CD4-positive, alpha-beta T cell (primary cell): ENCODE data around the gene ACTN4. TPM values are rescaled to one million over a fixed set of nuclear protein-coding genes. Genes with fewer than 3 reads are reported as not detected.

ENCODE experiments used
- ATAC-seq: fragments of 200-7000 bp; cut with Tn5 transposase; one replicate; pipeline ENCODE4 v1.10.0; 2022; ENCODE audit warnings: mild to moderate bottlenecking; ENCODE audit not compliant: poor library complexity
- CTCF ChIA-PET: fragments of 350-600 bp; sonication (Branson Sonifier 250); formaldehyde crosslinking; loops from one replicate; lab custom pipeline; 2021; ENCODE audit warnings: antibody characterized with exemption, inconsistent platforms; lab: Charles Lee
- POLR2A ChIA-PET: fragments of 350-600 bp; sonication (Branson Sonifier 250); formaldehyde crosslinking; loops from one replicate; lab custom pipeline; 2021; ENCODE audit warnings: antibody characterized with exemption, inconsistent platforms; lab: Charles Lee
- DNase-seq, 14 experiments: peaks; one replicate each; pipeline ENCODE4 v3.0.0-alpha.2; 2013 to 2020; ENCODE audit warnings: mixed read lengths in 2 of 14
- H3K27ac ChIP-seq, 2 donors: one replicate each; pipeline versions ENCODE4 v1.5.1 to v1.7.0; 2013; ENCODE audit warnings: low read length in 2 of 2, low read depth in 1 of 2, mild to moderate bottlenecking in 1 of 2
- H3K27me3 ChIP-seq, 2 experiments: 1 replicate in 1 of 2; 2 replicates in 1 of 2; pipeline versions ENCODE4 v1.6.1 to v1.7.0; 2013; ENCODE audit warnings: low read length in 2 of 2, control low read depth in 1 of 2, mild to moderate bottlenecking in 1 of 2, moderate library complexity in 1 of 2; ENCODE audit not compliant: insufficient read depth in 2 of 2, control insufficient read depth in 1 of 2
- H3K36me3 ChIP-seq: one replicate; pipeline ENCODE4 v1.6.1; 2013; ENCODE audit warnings: low read length, control low read depth; ENCODE audit not compliant: insufficient read depth
- H3K4me1 ChIP-seq: one replicate; pipeline ENCODE4 v1.6.1; 2013; ENCODE audit warnings: low read length, control low read depth; ENCODE audit not compliant: insufficient read depth
- H3K4me3 ChIP-seq: one replicate; pipeline ENCODE4 v1.5.1; 2013; ENCODE audit warnings: mild to moderate bottlenecking, low read length, moderate library complexity
- H3K9me3 ChIP-seq, 2 experiments: 1 replicate in 1 of 2; 2 replicates in 1 of 2; pipeline versions ENCODE4 v1.6.1 to v1.7.0; 2013; ENCODE audit warnings: low read length in 2 of 2, mild to moderate bottlenecking in 2 of 2, control low read depth in 1 of 2, moderate library complexity in 1 of 2; ENCODE audit not compliant: control insufficient read depth in 1 of 2, insufficient read depth in 1 of 2
- H3K27ac Mint-ChIP-seq: one replicate; pipeline ENCODE4 v1.8.0; 2020; ENCODE audit warnings: mixed read lengths
- H3K27me3 Mint-ChIP-seq: one replicate; pipeline ENCODE4 v1.8.0; 2021; ENCODE audit warnings: mixed read lengths
- H3K36me3 Mint-ChIP-seq: one replicate; pipeline ENCODE4 v1.8.0; 2021; ENCODE audit warnings: low read depth, mixed read lengths
- H3K4me1 Mint-ChIP-seq: one replicate; pipeline ENCODE4 v1.8.0; 2021; ENCODE audit warnings: low read depth, mixed read lengths
- H3K4me3 Mint-ChIP-seq: one replicate; pipeline ENCODE4 v1.8.0; 2020; ENCODE audit warnings: mild to moderate bottlenecking, mixed read lengths
- H3K9me3 Mint-ChIP-seq: one replicate; pipeline ENCODE4 v1.8.0; 2020; ENCODE audit warnings: mixed read lengths
- intact Hi-C, 2 experiments: fragments of 100-400 bp; cut with DNase I in 1 of 2; cut with micrococcal nuclease in 1 of 2; formaldehyde crosslinking; loops; one replicate each; pipeline versions ENCODE4 v1.15.1 to v1.9.0; 2023 to 2025; cut with DNase I, micrococcal nuclease
- total RNA-seq, 174 experiments: library from RNA in 2 of 174; stranded (reverse) in 2 of 174; gene quantifications; one replicate each; pipeline ENCODE4 v1.2.3 and lab custom pipeline; 2021 to 2026
- TF ChIP-seq, protein P1 (sequence below): fragments of 200-600 bp; IDR thresholded peaks from one replicate; pipeline ENCODE4 v1.8.0; 2022; ENCODE audit warnings: antibody characterized with exemption, mild to moderate bottlenecking

The ACTN4 gene
- total RNA-seq, 2 experiments from 2014 or later = 70.3 to 84.0 TPM

DNA sequence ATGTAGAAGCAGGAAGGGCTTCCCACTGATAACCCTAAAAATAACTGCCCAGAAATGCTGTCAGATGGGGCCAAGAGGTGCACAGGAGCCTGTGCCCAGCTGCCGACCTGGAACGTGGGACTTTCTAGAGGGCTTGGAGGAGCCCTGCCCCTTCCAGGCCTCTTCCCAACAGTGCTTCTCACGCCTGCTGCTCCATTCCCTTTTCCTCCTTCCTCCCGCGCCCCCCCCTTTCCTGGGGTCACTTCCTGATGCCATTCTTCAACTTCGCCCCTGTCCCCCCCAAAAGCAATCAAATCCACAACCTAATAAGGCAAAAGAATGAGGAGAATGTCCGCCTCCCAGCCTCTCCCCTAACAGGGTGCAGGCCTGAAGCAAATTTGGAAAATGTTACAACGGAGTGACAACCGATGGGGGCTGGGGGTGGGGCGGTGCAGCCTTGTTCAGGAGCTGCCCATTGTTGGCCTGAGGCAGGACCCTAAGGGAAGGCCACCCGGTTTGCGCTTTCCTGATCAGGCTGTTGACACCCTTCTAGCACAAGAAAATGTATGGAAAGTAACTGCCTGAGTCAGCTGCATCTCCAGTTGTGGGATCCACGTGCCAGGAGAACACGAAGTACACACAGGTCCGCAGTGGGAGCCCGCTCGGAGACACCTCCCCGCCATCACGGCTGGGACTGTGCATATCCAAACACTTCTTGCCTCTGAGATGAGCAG is 18.7 kb downstream of the ACTN4 start:
- DNase-seq = no peak
- H3K27me3 Mint-ChIP-seq = peaks cover 32% of the 10 kb centered on the region
- TF ChIP-seq, protein P1, sequence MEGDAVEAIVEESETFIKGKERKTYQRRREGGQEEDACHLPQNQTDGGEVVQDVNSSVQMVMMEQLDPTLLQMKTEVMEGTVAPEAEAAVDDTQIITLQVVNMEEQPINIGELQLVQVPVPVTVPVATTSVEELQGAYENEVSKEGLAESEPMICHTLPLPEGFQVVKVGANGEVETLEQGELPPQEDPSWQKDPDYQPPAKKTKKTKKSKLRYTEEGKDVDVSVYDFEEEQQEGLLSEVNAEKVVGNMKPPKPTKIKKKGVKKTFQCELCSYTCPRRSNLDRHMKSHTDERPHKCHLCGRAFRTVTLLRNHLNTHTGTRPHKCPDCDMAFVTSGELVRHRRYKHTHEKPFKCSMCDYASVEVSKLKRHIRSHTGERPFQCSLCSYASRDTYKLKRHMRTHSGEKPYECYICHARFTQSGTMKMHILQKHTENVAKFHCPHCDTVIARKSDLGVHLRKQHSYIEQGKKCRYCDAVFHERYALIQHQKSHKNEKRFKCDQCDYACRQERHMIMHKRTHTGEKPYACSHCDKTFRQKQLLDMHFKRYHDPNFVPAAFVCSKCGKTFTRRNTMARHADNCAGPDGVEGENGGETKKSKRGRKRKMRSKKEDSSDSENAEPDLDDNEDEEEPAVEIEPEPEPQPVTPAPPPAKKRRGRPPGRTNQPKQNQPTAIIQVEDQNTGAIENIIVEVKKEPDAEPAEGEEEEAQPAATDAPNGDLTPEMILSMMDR = no peak
- no peaks in the 10 kb centered on the region for H3K9me3 Mint-ChIP-seq
- Histone ChIP-seq H3K4me1 (peaks cover 89% of the 10 kb centered on the region), H3K27me3 (peaks cover 0 to 3% of the 10 kb centered on the region in 2 experiments), H3K36me3 (peaks cover 4% of the 10 kb centered on the region), H3K27ac (peak overlapping the region in 1 of 2 donors; percentile 2), H3K4me3 (no peak overlapping the region), H3K9me3 (no peaks in the 10 kb centered on the region)
- peaks cover 76% of the 10 kb centered on the region for H3K4me1 Mint-ChIP-seq
- POLR2A ChIA-PET = interaction anchor here (0.5 to 2.9 kb wide), 2 partner anchors 10 to 20 kb away, joined by 3 to 11 read pairs; no protein-coding TSS in a partner anchor
- H3K36me3 Mint-ChIP-seq = no peaks in the 10 kb centered on the region
- no peak overlapping the region for H3K27ac Mint-ChIP-seq
- no peak overlapping the region for H3K4me3 Mint-ChIP-seq
- no peak for ATAC-seq
- intact Hi-C loops = no loop called here
- CTCF ChIA-PET = interaction anchor here (1.0 kb wide), 1 partner anchor 104 kb away, joined by 3 read pairs; no protein-coding TSS in a partner anchor

DNA sequence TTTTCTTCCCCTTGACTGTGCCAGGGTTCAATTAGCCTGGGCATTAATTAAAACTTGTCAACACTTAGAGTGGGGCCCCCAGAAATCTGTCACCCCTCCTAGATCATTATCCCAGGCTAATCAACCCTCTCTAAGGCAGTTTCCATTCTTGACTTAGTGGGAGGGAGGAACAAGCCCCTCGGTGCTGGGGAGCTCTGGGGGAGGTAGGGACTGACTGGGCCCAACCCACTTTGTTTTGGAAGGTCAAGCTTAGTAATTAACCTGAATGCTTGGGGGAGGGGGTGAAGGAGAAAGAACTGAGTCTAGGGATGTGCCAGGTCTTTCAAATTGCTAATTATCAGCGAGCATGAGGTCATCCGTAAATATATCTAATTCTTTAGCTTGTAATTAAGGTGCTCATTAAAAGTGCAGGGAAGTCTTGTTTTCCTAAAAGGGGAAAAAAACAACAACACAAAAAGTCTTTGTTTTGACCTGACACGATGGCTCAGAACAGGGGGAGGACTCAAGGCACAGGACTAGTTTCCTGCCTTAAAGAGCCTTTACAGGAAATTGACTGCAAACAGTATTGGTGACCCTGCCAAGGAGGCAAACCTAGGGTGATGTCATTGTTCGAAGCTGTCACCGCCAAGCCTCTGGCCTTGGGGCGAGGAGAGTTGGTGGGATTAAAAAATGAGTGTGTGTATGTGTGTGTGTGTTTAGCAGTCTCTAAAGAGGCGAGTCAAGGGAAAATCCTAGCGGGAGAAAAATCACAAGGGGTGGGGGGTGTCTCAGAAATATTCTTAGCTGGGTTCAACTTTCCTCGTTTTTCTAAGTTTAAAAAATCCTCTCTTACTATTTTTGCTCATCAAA is 19.4 kb downstream of the ACTN4 start:
- TF ChIP-seq, protein P1 = no peak
- intact Hi-C loops = no loop called here

DNA sequence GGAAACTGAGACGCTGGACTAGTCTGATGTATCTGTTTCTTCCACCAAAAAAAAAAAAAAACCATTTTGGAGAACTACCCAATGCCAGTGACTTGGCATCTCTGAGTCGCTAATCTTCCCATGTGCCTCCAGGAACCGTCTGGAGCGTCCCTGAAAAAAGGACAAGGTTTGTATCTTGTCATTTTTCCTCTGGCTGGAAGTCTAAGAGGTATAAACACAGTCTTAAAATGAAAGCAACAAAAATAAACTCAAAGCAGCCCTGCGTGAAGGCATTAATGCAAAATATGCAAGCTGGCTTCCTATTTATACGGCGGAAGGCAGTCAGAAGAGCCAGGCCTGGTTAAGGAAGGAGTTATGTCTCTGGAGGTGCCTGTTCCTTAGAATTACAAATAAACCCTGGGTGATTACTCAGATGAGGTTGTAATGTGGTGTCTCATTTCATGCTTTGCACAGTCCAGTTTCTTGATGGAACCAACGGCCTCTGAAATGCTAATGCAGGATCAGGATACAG is 20.3 kb downstream of the ACTN4 start:
- no peak overlapping the region for H3K4me3 ChIP-seq
- no peak for ATAC-seq
- H3K4me3 Mint-ChIP-seq = no peak overlapping the region
- H3K36me3 ChIP-seq = no peaks in the 10 kb centered on the region
- H3K9me3 ChIP-seq = no peaks in the 10 kb centered on the region
- peaks cover 0 to 3% of the 10 kb centered on the region in 2 experiments for H3K27me3 ChIP-seq
- no peak overlapping the region for H3K27ac Mint-ChIP-seq
- H3K27ac ChIP-seq = peak overlapping the region in 1 of 2 donors; percentile 2
- no peak for DNase-seq
- TF ChIP-seq, protein P1 = no peak
- H3K4me1 Mint-ChIP-seq = peaks cover 79% of the 10 kb centered on the region
- peaks cover 88% of the 10 kb centered on the region for H3K4me1 ChIP-seq
- peaks cover 20% of the 10 kb centered on the region for H3K27me3 Mint-ChIP-seq
- intact Hi-C loops = loop anchor here in 1 of 2 experiments (2.0 kb wide), 1 partner anchor 19 kb away; no protein-coding TSS in a partner anchor
- H3K36me3 Mint-ChIP-seq = no peaks in the 10 kb centered on the region
- H3K9me3 Mint-ChIP-seq = no peaks in the 10 kb centered on the region
- CTCF ChIA-PET = interaction anchor here (0.8 kb wide), 1 partner anchor 19 kb away, joined by 3 read pairs; no protein-coding TSS in a partner anchor
- POLR2A ChIA-PET = interaction anchor here (0.6 to 2.9 kb wide), 3 partner anchors 11 to 183 kb away, joined by 3 to 11 read pairs (median 3); no protein-coding TSS in a partner anchor

More for the DNA sequence above, 19.4 kb downstream of the ACTN4 start:
- ChIA-PET POLR2A (interaction anchor here (0.5 to 2.9 kb wide), 3 partner anchors 10 to 183 kb away, joined by 3 to 11 read pairs (median 3); no protein-coding TSS in a partner anchor), CTCF (interaction anchor here (0.8 to 1.0 kb wide), 2 partner anchors 20 to 103 kb away, joined by 3 read pairs; no protein-coding TSS in a partner anchor)
- Mint-ChIP-seq H3K27ac (peak overlapping the region; percentile 59), H3K4me1 (peaks cover 83% of the 10 kb centered on the region), H3K36me3 (no peaks in the 10 kb centered on the region), H3K4me3 (peak overlapping the region; percentile 52), H3K27me3 (peaks cover 29% of the 10 kb centered on the region), H3K9me3 (no peaks in the 10 kb centered on the region)
- DNase-seq (peak in 6 of 14 experiments; percentile 25 to 77 (median 55)), ATAC-seq (peak; percentile 66)
- H3K36me3 ChIP-seq = peaks cover 3% of the 10 kb centered on the region
- peaks cover 93% of the 10 kb centered on the region for H3K4me1 ChIP-seq
- peak overlapping the region in 1 of 2 donors; percentile 2 for H3K27ac ChIP-seq
- H3K9me3 ChIP-seq = no peaks in the 10 kb centered on the region
- H3K4me3 ChIP-seq = no peak overlapping the region
- peaks cover 0 to 3% of the 10 kb centered on the region in 2 experiments for H3K27me3 ChIP-seq
